C4-2B (cell line): Measurements from ENCODE around the gene ERC1.

Experiments
- CTCF ChIP-seq: fragments of 450-650 bp; conservative IDR thresholded peaks from 2 replicates; pipeline ENCODE4 v1.5.1; 2017; ENCODE audit warnings: mild to moderate bottlenecking
- ZFX ChIP-seq: fragments of 450-650 bp; IDR thresholded peaks from 2 replicates; pipeline ENCODE4 v1.6.1; 2017

GRCh38 chr12:1022032-1022970 is 31.3 kb downstream of the ERC1 start:
- TF ChIP-seq CTCF (no peak), ZFX (no peak)
